Glutamatergic neuron (in vitro differentiated cells): ENCODE measurements around the gene MAGEH1. TPM values are rescaled to one million over a fixed set of nuclear protein-coding genes. Genes with fewer than 3 reads are reported as not detected.
"Not testable (repeated sequence)": the region's sequence is repeated elsewhere in the genome, so short reads cannot be mapped to it uniquely, and the experiment has no call there.

Experiments used
- DNase-seq: peaks from one replicate; pipeline ENCODE4 v3.0.0; 2022
- H3K27ac Mint-ChIP-seq: one replicate; pipeline ENCODE4 v1.8.0; 2020; ENCODE audit warnings: mild to moderate bottlenecking, mixed read lengths, inconsistent platforms; ENCODE audit not compliant: unreplicated experiment
- H3K27me3 Mint-ChIP-seq: one replicate; pipeline ENCODE4 v1.8.0; 2020; ENCODE audit warnings: mild to moderate bottlenecking, moderate library complexity, mixed read lengths, inconsistent platforms; ENCODE audit not compliant: unreplicated experiment
- H3K36me3 Mint-ChIP-seq: one replicate; pipeline ENCODE4 v1.8.0; 2020; ENCODE audit warnings: mild to moderate bottlenecking, mixed read lengths, inconsistent platforms; ENCODE audit not compliant: unreplicated experiment
- H3K4me1 Mint-ChIP-seq: one replicate; pipeline ENCODE4 v1.8.0; 2020; ENCODE audit warnings: mild to moderate bottlenecking, low read depth, mixed read lengths, inconsistent platforms; ENCODE audit not compliant: unreplicated experiment
- H3K4me3 Mint-ChIP-seq: one replicate; pipeline ENCODE4 v1.8.0; 2020; ENCODE audit warnings: mild to moderate bottlenecking, mixed read lengths, inconsistent platforms; ENCODE audit not compliant: unreplicated experiment
- H3K9me3 Mint-ChIP-seq: one replicate; pipeline ENCODE4 v1.8.0; 2020; ENCODE audit warnings: mild to moderate bottlenecking, moderate library complexity, mixed read lengths, inconsistent platforms; ENCODE audit not compliant: unreplicated experiment
- CTCF ChIP-seq: fragments of 200-600 bp; sonication (generic); IDR thresholded peaks from one replicate; pipeline ENCODE4 v1.5.0; 2021; ENCODE audit not compliant: partially characterized antibody, unreplicated experiment
- long read RNA-seq: library from polyadenylated mRNA; unstranded; transcript quantifications from one replicate; pipeline ENCODE4 v2.0.0, GENCODE V29; 2020; ENCODE audit not compliant: unreplicated experiment
- total RNA-seq: library from RNA; stranded (reverse); fragmentation: NEBNext Ultra II Directional; extraction: Animal tissue kit (Norgen Biotek cat#: 25700); gene quantifications from one replicate; pipeline ENCODE4 v1.2.1, GENCODE V29; 2021; ENCODE audit not compliant: unreplicated experiment

The MAGEH1 gene
- total RNA-seq: 29.8 TPM
- long read RNA-seq, transcript MAGEH1-201 (1 exons, 1,462 nt): major isoform, 41 of 41 reads
- long read RNA-seq, partial matches to known transcripts: 0 of 41 reads
- long read RNA-seq, other reads (novel, unspliced or antisense): 0 of 41 reads

GRCh38 chrX:55451990-55452832 lies at the start of gene MAGEH1:
Gene MAGEH1, plus strand, starts transcription at chrX:55452127. Its CDS starts 248 bp downstream, at chrX:55452375.
- peak; percentile 78 for DNase-seq
- peak within 1 kb of the TSS; percentile 93 for H3K27ac Mint-ChIP-seq
- no peaks in the 10 kb centered on the region for H3K9me3 Mint-ChIP-seq
- no peak for TF ChIP-seq CTCF
- peaks cover 2% of the 10 kb centered on the region for H3K4me1 Mint-ChIP-seq
- no peaks in the 10 kb centered on the region for H3K36me3 Mint-ChIP-seq
- peak within 1 kb of the TSS; percentile 89 for H3K4me3 Mint-ChIP-seq
- H3K27me3 Mint-ChIP-seq: peaks cover 3% of the 10 kb centered on the region

GRCh38 chrX:55427079-55427478 lies 24.8 kb upstream of the MAGEH1 start:
- not testable (repeated sequence) for H3K36me3 Mint-ChIP-seq, H3K9me3 Mint-ChIP-seq, H3K27ac Mint-ChIP-seq, H3K27me3 Mint-ChIP-seq, H3K4me1 Mint-ChIP-seq, DNase-seq, H3K4me3 Mint-ChIP-seq

GRCh38 chrX:55443468-55443867 lies 8.5 kb upstream of the MAGEH1 start:
- H3K4me3 Mint-ChIP-seq, H3K27me3 Mint-ChIP-seq, DNase-seq, H3K36me3 Mint-ChIP-seq, H3K9me3 Mint-ChIP-seq, H3K4me1 Mint-ChIP-seq, H3K27ac Mint-ChIP-seq: not testable (repeated sequence)

- H3K27me3 Mint-ChIP-seq: peaks cover 3% of the 10 kb centered on the region
- no peak overlapping the region for H3K4me3 Mint-ChIP-seq
- no peaks in the 10 kb centered on the region for H3K9me3 Mint-ChIP-seq
- no peak for TF ChIP-seq CTCF
- no peak overlapping the region for H3K27ac Mint-ChIP-seq
- peaks cover 2% of the 10 kb centered on the region for H3K4me1 Mint-ChIP-seq
- DNase-seq: no peak
- no peaks in the 10 kb centered on the region for H3K36me3 Mint-ChIP-seq
These were observed 1.7 kb upstream of the MAGEH1 start for GRCh38 chrX:55450259-55450658.

GRCh38 chrX:55451141-55451540 lies 786 bp upstream of the MAGEH1 start:
- Mint-ChIP-seq H3K9me3 (no peaks in the 10 kb centered on the region), H3K36me3 (no peaks in the 10 kb centered on the region), H3K27ac (no peak overlapping the region), H3K4me1 (peaks cover 2% of the 10 kb centered on the region), H3K27me3 (peaks cover 3% of the 10 kb centered on the region), H3K4me3 (peak overlapping the region; percentile 89)
- DNase-seq: no peak
- TF ChIP-seq CTCF: no peak

GRCh38 chrX:55451626-55451989 lies 319 bp upstream of the MAGEH1 start:
- Mint-ChIP-seq H3K4me3 (peak overlapping the region; percentile 89), H3K27ac (peak overlapping the region; percentile 93), H3K4me1 (peaks cover 2% of the 10 kb centered on the region), H3K9me3 (no peaks in the 10 kb centered on the region), H3K36me3 (no peaks in the 10 kb centered on the region), H3K27me3 (peaks cover 3% of the 10 kb centered on the region)
- TF ChIP-seq CTCF: no peak
- DNase-seq: no peak
